T-helper 17 cell (primary cell): Measurements from ENCODE around the gene THSD1. TPM values are rescaled to one million over a fixed set of nuclear protein-coding genes. Genes with fewer than 3 reads are reported as not detected.
"Not testable (repeated sequence)": the region's sequence is repeated elsewhere in the genome, so short reads cannot be mapped to it uniquely, and the experiment has no call there.

Source experiments
- ATAC-seq: fragments of 150-1000 bp; cut with Tn5 transposase; 2 replicates; pipeline ENCODE4 v1.10.0; 2021; ENCODE audit warnings: mild to moderate bottlenecking, moderate library complexity
- DNase-seq, 3 donors: peaks; one replicate each; pipeline versions ENCODE4 v3.0.0 to v3.0.0-alpha.2; 2020 to 2021
- H3K9me3 ChIP-seq: one replicate; pipeline ENCODE4 v1.7.0; 2013; ENCODE audit warnings: low read length, mild to moderate bottlenecking; ENCODE audit not compliant: control insufficient read depth, poor library complexity, severe bottlenecking
- H3K27ac Mint-ChIP-seq: one replicate; pipeline ENCODE4 v1.8.0; 2022; ENCODE audit warnings: mild to moderate bottlenecking, moderate library complexity, mixed read lengths
- H3K27me3 Mint-ChIP-seq: one replicate; pipeline ENCODE4 v1.8.0; 2022; ENCODE audit warnings: mixed read lengths
- H3K36me3 Mint-ChIP-seq: one replicate; pipeline ENCODE4 v1.8.0; 2022; ENCODE audit warnings: low read depth, mixed read lengths
- H3K4me1 Mint-ChIP-seq: one replicate; pipeline ENCODE4 v1.8.0; 2022; ENCODE audit warnings: mild to moderate bottlenecking, mixed read lengths
- H3K4me3 Mint-ChIP-seq: one replicate; pipeline ENCODE4 v1.8.0; 2022; ENCODE audit warnings: mild to moderate bottlenecking, moderate library complexity, mixed read lengths
- total RNA-seq, 4 donors: library from RNA in 2 of 4; stranded (reverse) in 2 of 4; gene quantifications; one replicate each; pipeline ENCODE4 v1.2.3 and lab custom pipeline; 2022 to 2026

THSD1 gene
- total RNA-seq, 2 donors from 2014 or later = 0.40 to 0.68 TPM

DNA sequence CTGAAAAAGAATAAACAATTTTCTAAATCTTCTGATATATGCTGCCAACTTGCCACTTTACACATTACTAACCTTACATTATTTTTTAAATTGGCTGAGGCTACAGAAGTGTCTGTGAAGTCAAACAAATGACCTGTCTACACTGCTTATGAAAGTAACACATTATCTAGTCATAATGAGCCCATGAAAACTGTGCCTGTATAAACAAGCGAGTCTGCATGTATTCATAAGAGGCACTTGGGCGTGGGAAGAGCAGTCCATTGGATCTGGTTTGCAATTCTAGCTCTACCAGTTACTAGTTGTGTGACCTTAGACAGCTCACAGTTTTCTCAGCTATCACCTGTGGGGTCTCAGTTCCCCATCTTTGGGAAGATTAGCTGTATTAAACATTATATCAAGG is 41.4 kb upstream of the THSD1 start:
- H3K27ac Mint-ChIP-seq = no peak overlapping the region
- H3K4me3 Mint-ChIP-seq = no peak overlapping the region

DNA sequence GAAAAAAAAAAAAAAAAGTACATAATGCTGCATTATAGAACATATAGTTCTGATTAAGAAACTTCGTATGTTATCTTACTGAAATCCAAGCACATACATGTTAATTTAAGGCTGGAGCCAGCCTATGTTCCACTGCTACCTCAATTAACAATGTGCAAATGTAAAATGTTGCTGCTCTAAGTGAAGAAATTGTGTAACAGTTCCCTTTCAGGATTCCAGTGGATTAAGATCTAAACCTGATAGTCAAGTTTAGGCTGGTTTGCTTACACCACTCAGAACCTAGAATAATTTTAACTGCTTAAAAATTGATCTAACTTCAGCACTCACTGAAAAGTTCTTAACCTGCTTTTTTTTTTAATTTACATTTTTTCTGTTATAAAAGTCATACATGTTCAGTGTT is 40.3 kb upstream of the THSD1 start:
- H3K4me1 Mint-ChIP-seq = peaks cover 28% of the 10 kb centered on the region
- H3K9me3 ChIP-seq = no peaks in the 10 kb centered on the region
- DNase-seq (no peak), ATAC-seq (no peak)
- no peak overlapping the region for H3K27ac Mint-ChIP-seq
- H3K27me3 Mint-ChIP-seq = no peaks in the 10 kb centered on the region
- H3K36me3 Mint-ChIP-seq = no peaks in the 10 kb centered on the region
- no peak overlapping the region for H3K4me3 Mint-ChIP-seq

More for the DNA sequence above, 41.4 kb upstream of the THSD1 start:
- DNase-seq (no peak), ATAC-seq (no peak)
- H3K9me3 ChIP-seq = no peaks in the 10 kb centered on the region
- Mint-ChIP-seq H3K36me3 (no peaks in the 10 kb centered on the region), H3K4me1 (peaks cover 28% of the 10 kb centered on the region), H3K27me3 (no peaks in the 10 kb centered on the region)

DNA sequence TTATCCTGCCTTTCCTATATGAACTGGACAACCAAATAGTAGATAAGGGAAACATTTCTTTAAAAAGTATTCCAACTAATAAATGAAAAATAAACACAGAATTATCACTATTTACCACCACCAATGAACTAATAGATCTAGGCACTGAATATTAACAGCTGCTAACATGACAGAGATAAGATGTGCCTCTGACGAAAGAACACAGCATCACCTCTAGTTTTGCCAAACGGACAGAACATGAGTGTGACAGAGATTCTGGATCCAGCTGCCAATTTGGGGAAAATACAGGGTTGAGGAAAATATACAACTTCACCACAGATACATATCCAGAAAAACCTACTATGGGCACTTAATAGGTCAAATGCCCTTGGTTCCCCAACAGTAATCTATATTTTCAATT is 26.5 kb upstream of the THSD1 start:
- Mint-ChIP-seq H3K4me1 (peaks cover 3% of the 10 kb centered on the region), H3K4me3 (no peak overlapping the region), H3K36me3 (peaks cover 6% of the 10 kb centered on the region), H3K27me3 (no peaks in the 10 kb centered on the region), H3K27ac (no peak overlapping the region)
- ATAC-seq (no peak), DNase-seq (no peak)
- no peaks in the 10 kb centered on the region for H3K9me3 ChIP-seq

DNA sequence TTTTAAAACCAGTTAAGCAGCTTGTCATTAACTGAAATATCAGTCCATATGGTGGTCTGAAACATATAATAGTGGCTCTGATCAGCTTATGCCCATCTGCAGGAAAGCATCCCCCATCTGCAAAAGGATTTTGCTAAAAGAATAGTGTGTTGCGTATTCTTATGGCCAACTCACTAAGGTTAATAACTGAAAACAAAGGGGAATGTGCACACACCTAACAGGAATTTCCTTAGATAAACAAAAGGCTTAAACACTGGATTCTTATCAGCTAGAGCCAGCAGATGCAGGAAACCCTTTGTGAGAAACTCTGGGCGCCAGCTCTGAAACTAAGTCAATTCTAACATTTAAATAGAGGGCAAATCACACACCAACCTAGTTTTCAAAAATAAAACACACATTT is 22.3 kb upstream of the THSD1 start:
- no peaks in the 10 kb centered on the region for H3K27me3 Mint-ChIP-seq
- H3K4me1 Mint-ChIP-seq = peaks cover 3% of the 10 kb centered on the region
- H3K4me3 Mint-ChIP-seq = no peak overlapping the region
- H3K36me3 Mint-ChIP-seq = peaks cover 11% of the 10 kb centered on the region
- ATAC-seq (no peak), DNase-seq (no peak)
- H3K9me3 ChIP-seq = no peaks in the 10 kb centered on the region
- no peak overlapping the region for H3K27ac Mint-ChIP-seq

DNA sequence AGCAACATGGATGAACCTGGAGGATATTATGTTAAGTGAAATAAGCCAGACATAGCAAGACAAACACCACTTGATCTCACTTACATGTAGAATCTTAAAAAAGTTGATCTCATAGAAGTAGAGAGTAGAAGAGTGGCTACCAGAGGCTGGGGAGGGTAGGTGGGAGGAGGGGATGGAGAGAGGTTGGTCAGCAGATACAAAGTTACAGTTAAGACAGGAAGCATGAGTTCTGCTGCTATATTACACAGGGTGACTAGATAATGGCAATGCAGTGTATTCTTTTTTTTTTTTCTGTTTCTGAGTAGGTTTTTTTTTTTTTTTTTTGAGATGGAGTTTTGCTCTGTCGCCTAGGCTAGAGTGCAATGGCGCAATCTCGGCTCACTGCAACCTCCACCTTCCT is 15.2 kb upstream of the THSD1 start:
- Mint-ChIP-seq H3K27ac (no peak overlapping the region), H3K36me3 (peaks cover 16% of the 10 kb centered on the region), H3K4me3 (no peak overlapping the region), H3K4me1 (peaks cover 7% of the 10 kb centered on the region), H3K27me3 (no peaks in the 10 kb centered on the region)
- no peaks in the 10 kb centered on the region for H3K9me3 ChIP-seq
- ATAC-seq (no peak), DNase-seq (no peak)

DNA sequence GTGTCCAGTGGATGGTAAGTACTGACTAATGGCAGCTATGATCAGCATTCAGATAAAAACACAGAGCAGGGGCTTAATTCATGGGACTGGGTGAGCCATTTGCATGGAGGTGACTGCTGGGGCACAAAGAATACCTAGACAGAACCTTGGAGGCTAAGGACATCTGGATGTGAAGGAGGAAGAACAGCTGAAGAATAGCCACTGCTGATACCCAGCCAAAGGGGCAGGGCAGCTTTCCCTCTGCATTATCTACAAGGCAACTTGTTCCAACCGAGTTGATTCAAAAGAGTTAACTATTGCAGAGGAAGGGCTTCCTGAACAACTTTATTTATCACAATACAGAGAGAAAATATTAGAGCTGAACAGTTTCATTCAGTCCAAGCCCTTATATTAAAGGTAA is 13.1 kb upstream of the THSD1 start:
- ATAC-seq (no peak), DNase-seq (no peak)
- Mint-ChIP-seq H3K36me3 (peaks cover 16% of the 10 kb centered on the region), H3K4me3 (no peak overlapping the region), H3K27ac (no peak overlapping the region), H3K4me1 (peaks cover 4% of the 10 kb centered on the region), H3K27me3 (no peaks in the 10 kb centered on the region)
- H3K9me3 ChIP-seq = no peaks in the 10 kb centered on the region

DNA sequence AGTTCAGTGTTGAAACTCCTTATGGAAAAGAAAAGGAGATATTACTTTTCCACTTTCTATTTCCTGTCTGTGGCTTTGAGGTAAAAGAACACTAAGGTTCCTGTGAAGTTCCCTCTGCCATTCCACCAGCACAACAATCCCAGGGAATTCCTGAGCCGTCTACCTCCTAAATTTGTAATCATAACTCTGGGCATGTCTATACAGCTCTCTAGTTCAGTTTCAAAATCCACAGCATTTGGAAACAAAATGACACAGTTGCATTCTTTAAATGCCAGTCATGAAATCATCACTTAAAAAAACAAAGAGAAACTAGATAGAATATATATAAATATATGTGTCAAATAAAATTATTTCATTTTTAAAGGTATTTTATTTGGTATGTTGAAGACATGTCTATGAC is 9.0 kb upstream of the THSD1 start:
- H3K4me1 Mint-ChIP-seq = peaks cover 4% of the 10 kb centered on the region
- DNase-seq (no peak), ATAC-seq (no peak)
- H3K9me3 ChIP-seq = no peaks in the 10 kb centered on the region
- no peak overlapping the region for H3K4me3 Mint-ChIP-seq
- H3K36me3 Mint-ChIP-seq = peaks cover 10% of the 10 kb centered on the region
- no peaks in the 10 kb centered on the region for H3K27me3 Mint-ChIP-seq
- no peak overlapping the region for H3K27ac Mint-ChIP-seq

DNA sequence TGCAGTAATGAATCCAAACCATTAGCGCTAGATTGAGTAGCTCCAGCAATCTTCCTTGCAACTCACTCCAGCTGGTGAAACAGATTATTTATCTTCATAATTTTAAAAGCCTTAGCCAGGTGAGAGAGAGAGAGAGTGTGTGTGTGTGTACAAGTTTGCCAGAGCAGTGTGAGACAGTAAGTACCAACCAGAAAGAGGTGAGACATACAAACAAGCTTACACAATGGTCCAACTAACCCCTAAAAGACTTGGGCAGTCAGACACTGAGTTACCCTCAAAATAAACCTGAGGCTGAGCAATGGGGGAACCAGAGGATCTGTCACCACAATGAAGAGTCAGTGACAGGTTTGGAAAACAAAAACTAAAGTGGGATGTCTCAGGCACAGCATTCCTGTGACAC is 8.1 kb upstream of the THSD1 start:
- DNase-seq (no peak), ATAC-seq (no peak)
- peaks cover 6% of the 10 kb centered on the region for H3K36me3 Mint-ChIP-seq
- no peaks in the 10 kb centered on the region for H3K9me3 ChIP-seq
- no peaks in the 10 kb centered on the region for H3K4me1 Mint-ChIP-seq
- H3K27ac Mint-ChIP-seq = no peak overlapping the region
- no peak overlapping the region for H3K4me3 Mint-ChIP-seq
- no peaks in the 10 kb centered on the region for H3K27me3 Mint-ChIP-seq

DNA sequence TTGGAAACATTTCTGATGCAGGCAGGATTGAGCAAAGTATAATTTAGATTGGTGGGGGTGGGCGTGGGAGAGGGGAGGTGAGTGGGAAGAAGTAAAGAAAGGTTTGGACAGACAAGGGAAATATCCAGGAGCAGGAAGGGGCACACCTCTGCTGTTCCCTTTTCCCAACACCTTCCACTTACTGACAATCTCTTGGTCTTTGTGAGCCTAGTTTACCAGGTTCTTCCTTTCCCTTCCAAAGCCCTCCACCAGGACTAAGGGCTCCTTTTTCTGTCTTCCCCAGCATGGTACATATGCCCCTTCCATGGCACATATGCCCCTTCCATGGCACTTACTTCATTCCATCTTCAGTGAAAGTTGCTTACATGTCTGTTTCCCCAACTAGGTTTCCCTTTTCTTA is 6.2 kb upstream of the THSD1 start:
- H3K27ac Mint-ChIP-seq = no peak overlapping the region
- peaks cover 6% of the 10 kb centered on the region for H3K36me3 Mint-ChIP-seq
- no peak for ATAC-seq

DNA sequence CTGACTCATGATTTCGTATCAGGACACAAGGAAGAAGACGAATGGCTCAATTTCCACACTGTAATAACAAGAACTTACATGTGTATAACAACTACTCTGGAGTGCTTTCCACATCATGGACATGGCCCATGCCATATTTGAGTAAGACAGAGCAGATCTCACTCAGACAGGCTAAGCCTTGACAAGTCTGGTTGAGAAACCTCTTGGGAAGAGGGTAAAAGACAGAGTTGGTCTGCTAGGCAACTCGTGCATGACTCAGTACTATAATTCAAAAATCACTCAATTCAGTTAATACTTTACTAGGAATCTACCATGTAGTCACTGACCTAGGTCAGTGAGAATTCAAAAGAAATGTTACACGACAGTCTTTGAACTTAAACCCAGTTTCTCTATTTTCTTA is 5.7 kb upstream of the THSD1 start:
- Mint-ChIP-seq H3K4me3 (no peak overlapping the region), H3K4me1 (no peaks in the 10 kb centered on the region), H3K27me3 (no peaks in the 10 kb centered on the region), H3K36me3 (peaks cover 6% of the 10 kb centered on the region), H3K27ac (no peak overlapping the region)
- ATAC-seq (no peak), DNase-seq (no peak)
- H3K9me3 ChIP-seq = no peaks in the 10 kb centered on the region

More for the DNA sequence above, 6.2 kb upstream of the THSD1 start:
- Mint-ChIP-seq H3K4me3 (no peak overlapping the region), H3K27me3 (no peaks in the 10 kb centered on the region), H3K4me1 (no peaks in the 10 kb centered on the region)
- DNase-seq = no peak
- H3K9me3 ChIP-seq = no peaks in the 10 kb centered on the region

DNA sequence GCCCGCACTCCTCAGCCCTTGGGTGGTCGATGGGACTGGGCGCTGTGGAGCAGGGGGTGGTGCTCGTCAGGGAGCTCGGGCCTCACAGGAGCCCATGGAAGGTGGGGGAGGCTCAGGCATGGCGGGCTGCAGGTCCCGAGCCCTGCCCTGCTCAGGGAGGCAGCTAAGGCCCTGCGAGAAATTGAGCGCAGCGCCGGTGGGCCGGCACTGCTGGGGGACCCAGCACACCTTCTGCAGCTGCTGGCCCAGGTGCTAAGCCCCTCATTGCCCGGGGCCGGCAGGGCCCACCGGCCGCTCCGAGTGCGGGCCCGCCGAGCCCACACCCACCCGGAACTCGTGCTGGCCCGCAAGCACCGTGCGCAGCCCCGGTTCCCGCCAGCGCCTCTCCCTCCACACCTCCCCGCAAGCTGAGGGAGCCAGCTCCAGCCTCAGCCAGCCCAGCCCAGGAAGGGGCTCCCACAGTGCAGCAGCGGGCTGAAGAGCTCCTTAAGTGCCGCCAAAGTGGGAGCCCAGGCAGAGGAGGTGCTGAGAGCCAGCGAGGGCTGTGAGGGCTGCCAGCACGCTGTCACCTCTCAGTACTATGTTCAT is 2.2 kb upstream of the THSD1 start:
- not testable (repeated sequence) for H3K36me3 Mint-ChIP-seq, DNase-seq, H3K9me3 ChIP-seq, H3K27me3 Mint-ChIP-seq, ATAC-seq, H3K4me1 Mint-ChIP-seq, H3K27ac Mint-ChIP-seq, H3K4me3 Mint-ChIP-seq

DNA sequence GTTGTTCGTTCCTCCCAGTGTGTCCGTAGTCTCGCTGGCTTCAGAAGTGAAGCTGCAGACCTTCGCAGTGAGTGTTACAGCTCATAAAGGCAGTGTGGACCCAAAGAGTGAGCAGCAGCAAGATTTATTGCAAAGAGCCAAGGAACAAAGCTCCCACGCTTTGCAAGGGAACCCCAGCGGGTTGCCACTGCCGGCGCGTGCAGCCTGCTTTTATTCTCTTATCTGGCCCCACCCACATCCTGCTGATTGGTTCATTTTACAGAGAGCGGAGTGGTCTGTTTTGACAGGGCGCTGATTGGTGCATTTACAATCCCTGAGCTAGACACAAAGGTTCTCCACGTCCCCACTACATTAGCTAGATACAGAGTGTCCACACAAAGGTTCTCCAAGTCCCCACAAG is 1.5 kb upstream of the THSD1 start:
- H3K9me3 ChIP-seq, DNase-seq, H3K36me3 Mint-ChIP-seq, ATAC-seq, H3K4me3 Mint-ChIP-seq, H3K27ac Mint-ChIP-seq, H3K4me1 Mint-ChIP-seq: not testable (repeated sequence)
- H3K27me3 Mint-ChIP-seq = peaks cover 15% of the 10 kb centered on the region

DNA sequence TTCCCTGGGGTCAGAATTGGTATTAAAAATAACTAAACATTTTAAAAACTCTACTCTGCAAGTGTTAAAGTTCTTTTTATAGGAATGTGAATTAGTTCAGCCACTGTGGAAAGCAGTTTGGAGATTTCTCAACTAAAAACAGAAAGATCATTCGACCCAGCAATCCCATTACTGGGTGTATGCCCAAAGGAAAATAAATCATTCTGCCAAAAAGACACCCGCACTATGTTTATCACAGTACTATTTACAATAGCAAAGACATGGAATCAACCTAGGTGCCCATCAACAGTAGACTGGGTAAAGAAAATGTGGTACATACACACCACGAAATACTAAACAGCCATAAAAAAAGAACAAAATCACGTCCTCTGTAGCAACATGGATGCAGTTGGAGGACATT is 657 bp upstream of the THSD1 start:
- no peaks in the 10 kb centered on the region for H3K9me3 ChIP-seq
- Mint-ChIP-seq H3K27ac (no peak overlapping the region), H3K36me3 (no peaks in the 10 kb centered on the region), H3K27me3 (peaks cover 19% of the 10 kb centered on the region), H3K4me3 (peak overlapping the region; percentile 82), H3K4me1 (peaks cover 9% of the 10 kb centered on the region)
- ATAC-seq = no peak
- DNase-seq = no peak

DNA sequence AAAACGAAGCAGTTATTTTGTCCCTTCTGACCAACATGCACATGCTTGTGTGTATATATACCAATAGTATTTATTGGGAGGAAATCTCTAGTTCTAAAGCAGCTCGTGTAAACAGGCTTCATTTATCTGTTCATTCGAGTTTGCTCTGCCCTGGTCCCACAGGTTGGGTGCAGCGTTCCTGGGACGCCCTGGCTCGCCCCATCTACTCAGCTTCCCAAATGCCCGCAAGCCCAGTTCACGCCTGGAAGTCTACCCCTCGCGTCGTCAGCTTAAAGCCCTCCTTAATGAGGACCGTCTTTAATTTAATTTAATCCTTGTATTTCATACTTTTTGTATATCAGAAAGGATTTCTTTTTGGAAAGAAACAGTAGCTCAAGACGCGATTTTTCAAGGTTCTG is 604 bp downstream of the THSD1 start:
- H3K27me3 Mint-ChIP-seq = peaks cover 21% of the 10 kb centered on the region
- ATAC-seq (peak; percentile 16), DNase-seq (no peak)
- no peaks in the 10 kb centered on the region for H3K9me3 ChIP-seq
- H3K4me1 Mint-ChIP-seq = peaks cover 9% of the 10 kb centered on the region
- H3K36me3 Mint-ChIP-seq = no peaks in the 10 kb centered on the region
- H3K27ac Mint-ChIP-seq = no peak overlapping the region
- H3K4me3 Mint-ChIP-seq = peak overlapping the region; percentile 83
